HG02610 (cell line): ENCODE data around the gene SLC43A1.

ENCODE experiments used
- ATAC-seq: cut with Tn5 transposase; IDR thresholded peaks from one replicate; pipeline ENCODE4 v1.9.1; 2021; ENCODE audit warnings: mild to moderate bottlenecking, moderate library complexity; ENCODE audit not compliant: unreplicated experiment

The SLC43A1 gene

GRCh38 chr11:57480409-57481137 lies 34.9 kb downstream of the SLC43A1 start:
- ATAC-seq, result peak; percentile 42

- no peak for ATAC-seq
Measured at GRCh38 chr11:57479911-57480310, 35.6 kb downstream of the SLC43A1 start.

GRCh38 chr11:57479021-57479663 lies 36.4 kb downstream of the SLC43A1 start:
- no peak for ATAC-seq

- ATAC-seq, result no peak
Measured at GRCh38 chr11:57477507-57478189, 37.9 kb downstream of the SLC43A1 start.

- peak; percentile 39 for ATAC-seq
Measured at GRCh38 chr11:57476757-57477506, 38.6 kb downstream of the SLC43A1 start.

GRCh38 chr11:57476047-57476756 lies 39.3 kb downstream of the SLC43A1 start:
- peak; percentile 20 for ATAC-seq

GRCh38 chr11:57475671-57476046 lies 39.8 kb downstream of the SLC43A1 start:
- peak; percentile 35 for ATAC-seq

GRCh38 chr11:57475191-57475590 lies 40.3 kb downstream of the SLC43A1 start:
- ATAC-seq, result no peak

GRCh38 chr11:57474803-57475115 lies 40.7 kb downstream of the SLC43A1 start:
- no peak for ATAC-seq

GRCh38 chr11:57474017-57474802 lies 41.3 kb downstream of the SLC43A1 start:
- no peak for ATAC-seq

GRCh38 chr11:57473285-57473841 lies 42.1 kb downstream of the SLC43A1 start:
- ATAC-seq, result no peak

GRCh38 chr11:57471496-57471895 lies 44.0 kb downstream of the SLC43A1 start:
- ATAC-seq, result no peak

GRCh38 chr11:57469268-57469667 lies 46.2 kb downstream of the SLC43A1 start:
- no peak for ATAC-seq

GRCh38 chr11:57468276-57468675 lies 47.2 kb downstream of the SLC43A1 start:
- ATAC-seq, result no peak

GRCh38 chr11:57467508-57468157 lies 47.9 kb downstream of the SLC43A1 start:
- ATAC-seq, result no peak

GRCh38 chr11:57466680-57467079 lies 48.8 kb downstream of the SLC43A1 start:
- ATAC-seq, result no peak

- ATAC-seq, result no peak
Measured at GRCh38 chr11:57464539-57465181, 50.8 kb downstream of the SLC43A1 start.

GRCh38 chr11:57463671-57464538 lies 51.6 kb downstream of the SLC43A1 start:
- ATAC-seq, result no peak
